Posterior vena cava (tissue), 2 donors: ENCODE results near the gene FAM174C. TPM values are rescaled to one million over a fixed set of nuclear protein-coding genes. Genes with fewer than 3 reads are reported as not detected.

Experiments
- DNase-seq: peaks from one replicate; pipeline ENCODE4 v3.0.0-alpha.2; 2020; ENCODE audit warnings: low spot score
- intact Hi-C, 2 donors: fragments of 100-400 bp; cut with DNase I; formaldehyde crosslinking; loops; one replicate each; pipeline versions ENCODE4 v1.14.1 to v1.14.2; 2022 to 2023
- total RNA-seq, 2 donors: library from RNA; stranded (reverse); fragmentation: NEBNext Ultra II Directional; extraction: Animal tissue kit (Norgen Biotek cat#: 25700); gene quantifications; one replicate each; pipeline ENCODE4 v1.2.1, GENCODE V29; 2021
- donor health status: DM: yes; HTN: yes; CAD: no.
- donor health status: DM: yes; HTN: yes; CAD: no.

Gene FAM174C
- total RNA-seq, 2 donors from 2014 or later, result 25.2 to 27.2 TPM

- intact Hi-C loops, result loop anchor here in 1 of 2 donors (10.0 kb wide), 1 partner anchor 106 kb away; the partner anchor contains the start of gene NDUFS7
- no peak for DNase-seq
These were observed 3.7 kb downstream of the FAM174C start for GRCh38 chr19:1278713-1279660.

DNA sequence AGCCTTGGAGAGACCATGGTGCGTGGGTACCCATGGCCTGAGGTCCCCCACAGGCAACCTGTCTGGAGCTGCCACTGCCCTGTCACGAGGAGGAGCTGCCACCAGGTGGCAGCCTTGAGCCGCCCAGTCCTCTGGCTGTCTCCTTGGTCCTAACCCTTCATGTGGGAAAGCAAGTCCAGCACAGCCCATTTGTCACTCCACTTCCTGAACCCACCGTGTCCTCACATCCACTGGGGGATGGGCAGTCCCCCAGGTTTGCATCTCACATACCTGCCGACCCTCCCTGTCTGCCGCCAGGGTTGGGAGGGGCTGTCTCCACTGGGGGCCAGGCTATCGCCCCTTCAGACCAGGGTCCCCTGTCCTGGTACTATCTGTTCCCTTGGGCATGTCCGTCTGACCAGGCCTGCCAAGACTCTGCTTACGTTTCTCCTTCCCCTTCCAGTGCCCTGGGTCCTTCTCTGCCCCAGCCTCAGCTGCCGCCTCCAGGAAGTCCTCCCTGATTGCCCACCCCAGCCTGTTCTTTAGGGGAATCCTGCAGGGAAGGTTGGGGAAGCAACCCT lies 4.5 kb downstream of the FAM174C start:
- intact Hi-C loops, result loop anchor here (5.0 to 10.0 kb wide), 4 partner anchors 77 to 175 kb away; partner anchors contain the start of genes APC2 (in 1 of the 2), DAZAP1 (in 1 of the 2), GAMT (in 1 of the 2) and NDUFS7 (in 1 of the 2)
- DNase-seq, result peak; percentile 94

DNA sequence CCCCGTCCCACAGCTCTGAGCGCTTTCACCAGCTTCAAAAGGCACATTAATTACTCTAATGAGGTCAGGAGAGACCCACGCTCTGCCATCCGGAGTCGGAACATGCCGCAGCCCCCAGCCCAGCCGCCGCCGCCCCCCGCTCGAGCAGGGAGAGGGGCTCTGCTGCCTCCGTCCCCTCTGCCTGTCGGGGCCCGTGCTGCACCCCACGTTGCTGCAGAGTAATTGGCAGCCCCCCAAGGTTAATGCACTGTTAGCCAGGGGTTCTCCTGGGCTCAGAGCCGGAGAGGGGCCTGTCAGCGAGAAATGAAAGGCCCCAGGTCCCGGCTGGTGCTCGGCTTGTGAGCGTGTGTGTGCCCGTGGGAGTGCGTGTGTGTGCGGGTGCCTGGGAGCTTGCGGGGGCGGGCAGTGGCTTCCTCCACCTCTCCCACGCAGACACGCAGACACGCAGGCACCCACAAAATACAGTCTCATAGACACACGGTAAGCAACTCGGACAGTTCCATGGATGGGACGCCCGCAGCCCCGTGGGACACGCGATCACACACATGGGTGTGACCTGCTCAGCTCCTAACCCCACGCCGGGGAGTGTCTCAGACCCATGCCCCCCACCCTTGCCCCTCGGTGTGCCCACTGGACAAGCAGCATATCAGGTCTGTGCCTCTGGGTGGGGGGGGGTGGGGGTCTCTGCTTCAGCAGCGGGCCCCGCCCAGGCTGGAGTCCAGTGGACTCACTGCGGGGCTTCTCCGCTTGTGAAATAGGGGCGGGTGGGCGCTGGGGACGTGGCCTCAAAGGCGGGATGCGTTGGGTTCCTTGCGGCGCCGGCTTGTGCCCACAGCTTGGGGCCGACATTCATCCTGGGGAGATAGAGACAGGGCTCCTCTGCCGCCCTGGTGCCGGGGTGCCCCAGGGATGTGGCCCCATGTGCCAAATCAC lies 5.6 kb downstream of the FAM174C start:
- intact Hi-C loops, result loop anchor here (5.0 to 10.0 kb wide), 3 partner anchors 76 to 174 kb away; partner anchors contain the start of genes APC2 (in 1 of the 2), DAZAP1 (in 1 of the 2) and GAMT (in 1 of the 2)
- no peak for DNase-seq

- no peak for DNase-seq
- intact Hi-C loops, result loop anchor here (5.0 to 10.0 kb wide), 3 partner anchors 76 to 173 kb away; partner anchors contain the start of genes APC2 (in 1 of the 2), DAZAP1 (in 1 of the 2) and GAMT (in 1 of the 2)
These were observed 6.4 kb downstream of the FAM174C start for GRCh38 chr19:1281569-1282287.

GRCh38 chr19:1282588-1283206 lies 7.4 kb downstream of the FAM174C start:
- DNase-seq, result no peak
- intact Hi-C loops, result loop anchor here (5.0 to 10.0 kb wide), 3 partner anchors 75 to 172 kb away; partner anchors contain the start of genes APC2 (in 1 of the 2), DAZAP1 (in 1 of the 2) and GAMT (in 1 of the 2)

GRCh38 chr19:1283207-1283916 lies 8.0 kb downstream of the FAM174C start:
- DNase-seq, result no peak
- intact Hi-C loops, result loop anchor here (5.0 to 10.0 kb wide), 3 partner anchors 74 to 171 kb away; partner anchors contain the start of genes APC2 (in 1 of the 2), DAZAP1 (in 1 of the 2) and GAMT (in 1 of the 2)

GRCh38 chr19:1283917-1284292 lies 8.6 kb downstream of the FAM174C start:
- DNase-seq, result no peak
- intact Hi-C loops, result loop anchor here (5.0 to 10.0 kb wide), 3 partner anchors 73 to 171 kb away; partner anchors contain the start of genes APC2 (in 1 of the 2), DAZAP1 (in 1 of the 2) and GAMT (in 1 of the 2)

DNA sequence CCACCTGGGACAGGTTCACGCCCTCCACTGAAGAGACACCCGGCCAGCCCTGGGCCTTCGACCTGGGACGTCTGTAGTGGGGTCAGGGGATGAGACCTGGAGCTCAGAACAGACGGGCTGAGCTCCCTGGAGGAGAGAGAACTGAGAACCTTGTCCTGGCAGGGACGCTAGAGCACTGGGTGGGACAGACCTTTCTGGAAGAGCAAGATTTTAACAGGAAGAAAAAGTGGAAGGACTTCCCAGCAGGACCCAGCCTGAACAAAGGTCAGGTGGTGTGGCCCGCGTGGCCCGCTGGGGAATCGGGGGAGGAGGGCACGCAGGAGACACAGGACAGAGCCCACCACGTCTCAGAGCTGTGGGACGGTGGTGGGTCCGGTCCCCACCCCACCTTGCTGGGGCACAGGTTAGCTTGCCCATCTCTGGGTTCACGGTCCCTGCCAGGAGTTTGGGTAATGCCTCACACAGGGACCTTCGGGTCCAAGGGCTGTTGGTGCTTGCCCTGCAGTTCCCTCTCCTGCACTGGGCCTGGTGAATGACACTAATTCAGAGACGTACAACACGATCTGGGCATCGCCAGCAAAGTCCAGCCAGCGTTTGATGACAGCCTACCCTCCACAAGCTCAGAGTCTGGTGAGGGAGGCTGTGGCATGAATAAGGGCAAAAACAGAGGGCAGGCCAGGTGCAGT lies 9.1 kb downstream of the FAM174C start:
- intact Hi-C loops, result loop anchor here (5.0 to 10.0 kb wide), 3 partner anchors 73 to 170 kb away; partner anchors contain the start of genes APC2 (in 1 of the 2), DAZAP1 (in 1 of the 2) and GAMT (in 1 of the 2)
- no peak for DNase-seq

- no peak for DNase-seq
- intact Hi-C loops, result loop anchor here (5.0 to 10.0 kb wide), 3 partner anchors 72 to 170 kb away; partner anchors contain the start of genes APC2 (in 1 of the 2), DAZAP1 (in 1 of the 2) and GAMT (in 1 of the 2)
These were observed 9.8 kb downstream of the FAM174C start for GRCh38 chr19:1284979-1285736.

GRCh38 chr19:1285737-1286360 lies 10.5 kb downstream of the FAM174C start, which contains the start of gene EFNA2:
Gene EFNA2, plus strand, starts transcription at chr19:1285873. Its CDS starts 296 bp downstream, at chr19:1286169.
- intact Hi-C loops, result loop anchor here (10.0 kb wide), 2 partner anchors 119 to 169 kb away; partner anchors contain the start of genes APC2 (in 1 of the 2), DAZAP1 (in 1 of the 2) and GAMT (in 1 of the 2)
- no peak for DNase-seq

GRCh38 chr19:1286487-1287353 lies 11.4 kb downstream of the FAM174C start:
- intact Hi-C loops, result loop anchor here (10.0 kb wide), 2 partner anchors 118 to 168 kb away; partner anchors contain the start of genes APC2 (in 1 of the 2), DAZAP1 (in 1 of the 2) and GAMT (in 1 of the 2)
- DNase-seq, result no peak

GRCh38 chr19:1287354-1288225 lies 12.3 kb downstream of the FAM174C start:
- no peak for DNase-seq
- intact Hi-C loops, result loop anchor here (2.0 to 10.0 kb wide), 3 partner anchors 47 to 167 kb away; partner anchors contain the start of genes APC2 (in 1 of the 2), DAZAP1 (in 1 of the 2) and GAMT (in 1 of the 2)
